ENCODE measurements around the gene SGMS1.

DNA sequence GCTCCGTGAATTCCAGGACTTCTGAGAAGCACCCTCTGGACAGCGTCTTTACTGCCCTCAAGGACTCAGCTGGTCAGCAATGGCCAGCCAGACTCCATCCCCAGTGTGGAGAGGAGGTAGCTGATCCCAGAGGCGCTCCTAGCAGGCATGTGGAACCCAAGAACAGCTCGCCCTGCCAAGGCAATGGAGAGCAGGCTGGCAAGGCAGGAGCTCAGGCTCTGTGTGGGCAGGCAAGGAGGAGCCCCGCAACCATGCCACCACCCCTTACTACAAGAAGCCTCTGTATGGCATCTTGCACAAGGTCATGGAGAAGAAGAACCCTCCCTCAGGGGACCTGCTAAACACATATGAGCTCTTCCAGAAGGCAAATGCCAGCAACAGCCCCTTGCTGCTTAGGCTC lies 34.4 kb upstream of the SGMS1 start:
- TF ChIP-seq, protein P1, sequence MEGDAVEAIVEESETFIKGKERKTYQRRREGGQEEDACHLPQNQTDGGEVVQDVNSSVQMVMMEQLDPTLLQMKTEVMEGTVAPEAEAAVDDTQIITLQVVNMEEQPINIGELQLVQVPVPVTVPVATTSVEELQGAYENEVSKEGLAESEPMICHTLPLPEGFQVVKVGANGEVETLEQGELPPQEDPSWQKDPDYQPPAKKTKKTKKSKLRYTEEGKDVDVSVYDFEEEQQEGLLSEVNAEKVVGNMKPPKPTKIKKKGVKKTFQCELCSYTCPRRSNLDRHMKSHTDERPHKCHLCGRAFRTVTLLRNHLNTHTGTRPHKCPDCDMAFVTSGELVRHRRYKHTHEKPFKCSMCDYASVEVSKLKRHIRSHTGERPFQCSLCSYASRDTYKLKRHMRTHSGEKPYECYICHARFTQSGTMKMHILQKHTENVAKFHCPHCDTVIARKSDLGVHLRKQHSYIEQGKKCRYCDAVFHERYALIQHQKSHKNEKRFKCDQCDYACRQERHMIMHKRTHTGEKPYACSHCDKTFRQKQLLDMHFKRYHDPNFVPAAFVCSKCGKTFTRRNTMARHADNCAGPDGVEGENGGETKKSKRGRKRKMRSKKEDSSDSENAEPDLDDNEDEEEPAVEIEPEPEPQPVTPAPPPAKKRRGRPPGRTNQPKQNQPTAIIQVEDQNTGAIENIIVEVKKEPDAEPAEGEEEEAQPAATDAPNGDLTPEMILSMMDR (IDR thresholded peaks at IDR 0.05) = no peak
- TF ChIP-seq POLR2A (IDR thresholded peaks at IDR 0.05) = no peak

Measured in heart left ventricle (tissue), 13 donors.